OCI-LY1 (cell line): ENCODE results near the gene GUCA2A.

Source experiments
- CTCF ChIP-seq: fragments of 200-600 bp; sonication (generic), shearing (Covaris generic); IDR thresholded peaks from 2 replicates; pipeline ENCODE4 v1.5.1; 2017; ENCODE audit warnings: mild to moderate bottlenecking, antibody characterized with exemption, low read length, moderate library complexity, mixed read lengths
- EZH2 ChIP-seq: fragments of 200-600 bp; sonication (generic), shearing (Covaris generic); IDR thresholded peaks from 2 replicates; pipeline ENCODE4 v1.8.0; 2017; ENCODE audit warnings: borderline replicate concordance, mixed run types, mild to moderate bottlenecking, antibody characterized with exemption, low read length, moderate library complexity, mixed read lengths

GRCh38 chr1:42153624-42154023 is 10.9 kb downstream of the GUCA2A start:
- TF ChIP-seq CTCF = no peak
- no peak for TF ChIP-seq EZH2
